Measurements from ENCODE around the gene MRPL53. TPM values are rescaled to one million over a fixed set of nuclear protein-coding genes. Genes with fewer than 3 reads are reported as not detected.

The MRPL53 gene
- total and polyA plus RNA-seq, 2 of the 13 experiments (the other 11 are each of a cell fraction or from before 2014, with no cell fraction given), result 34.3 to 51.9 TPM

- TF ChIP-seq ZBTB49 (CRISPR knock-in tag; IDR thresholded peaks at IDR 0.05; ENCODE audit: borderline replicate concordance) (0 out of 2 replicates have a peak, but pooled peaks have one; percentile 52), ZNF839 (CRISPR knock-in tag; IDR thresholded peaks at IDR 0.05; ENCODE audit: borderline replicate concordance) (no peak; the same call in 1 of the 2 replicates), ZNF292 (CRISPR knock-in tag; IDR thresholded peaks at IDR 0.05; ENCODE audit: borderline replicate concordance, low read depth) (peak; percentile 56; the same call in 1 of the 2 replicates), ETV5 (CRISPR knock-in tag; IDR thresholded peaks at IDR 0.05; ENCODE audit: borderline replicate concordance) (peak; percentile 87; the same call in 1 of the 2 replicates), ZNF816 (CRISPR knock-in tag; IDR thresholded peaks at IDR 0.05; ENCODE audit: borderline replicate concordance) (no peak), DBP (CRISPR knock-in tag; IDR thresholded peaks at IDR 0.05; ENCODE audit: not compliant biosample characterization) (no peak), ZNF205 (CRISPR knock-in tag; IDR thresholded peaks at IDR 0.05) (peak; percentile 59; the same call in 1 of the 2 replicates), SMAD1 (CRISPR knock-in tag; IDR thresholded peaks at IDR 0.05; ENCODE audit: borderline replicate concordance, low read depth) (no peak; the same call in 1 of the 2 replicates), YEATS2 (CRISPR knock-in tag; IDR thresholded peaks at IDR 0.05; ENCODE audit: borderline replicate concordance) (peak; percentile 83; the same call in 1 of the 2 replicates), ZNF580 (CRISPR knock-in tag; IDR thresholded peaks at IDR 0.05; ENCODE audit: borderline replicate concordance, low read depth) (peak; percentile 67; the same call in 1 of the 2 replicates), ZMYM4 (CRISPR knock-in tag; IDR thresholded peaks at IDR 0.05) (peak; percentile 77), SP5 (CRISPR knock-in tag; IDR thresholded peaks at IDR 0.05; ENCODE audit: borderline replicate concordance, low read depth) (peak; percentile 89), RCOR2 (CRISPR knock-in tag; IDR thresholded peaks at IDR 0.05) (peak; percentile 81), MEIS1 (CRISPR knock-in tag; IDR thresholded peaks at IDR 0.05; ENCODE audit: borderline replicate concordance) (no peak), ZNF318 (CRISPR knock-in tag; IDR thresholded peaks at IDR 0.05) (peak; percentile 58; the same call in 1 of the 2 replicates), ZNF7 (CRISPR knock-in tag; IDR thresholded peaks at IDR 0.05) (no peak), TBP (CRISPR knock-in tag; IDR thresholded peaks at IDR 0.05) (no peak)
These were observed 31.9 kb downstream of the MRPL53 start (continued) for GRCh38 chr2:74440378-74441169.

Measured in HepG2 (cell line).